Ishikawa (cell line): ENCODE results near the gene PZP.

ENCODE experiments used
- CEBPB ChIP-seq: IDR thresholded peaks from 2 replicates; pipeline ENCODE4 v1.6.1; 2012
- CREB1 ChIP-seq: IDR thresholded peaks from 2 replicates; pipeline ENCODE4 v1.6.1; 2012; ENCODE audit warnings: low read depth
- EP300 ChIP-seq: IDR thresholded peaks from 2 replicates; pipeline ENCODE4 v1.6.1; 2012; ENCODE audit warnings: borderline replicate concordance
- NFIC ChIP-seq: IDR thresholded peaks from 2 replicates; pipeline ENCODE4 v1.6.1; 2012
- RAD21 ChIP-seq: IDR thresholded peaks from 2 replicates; pipeline ENCODE4 v1.6.1; 2012; ENCODE audit warnings: low read depth
- TAF1 ChIP-seq: IDR thresholded peaks from 2 replicates; pipeline ENCODE4 v1.6.1; 2012; ENCODE audit warnings: low read depth, mild to moderate bottlenecking
- TCF12 ChIP-seq: IDR thresholded peaks from 2 replicates; pipeline ENCODE4 v1.6.1; 2012; ENCODE audit warnings: low read depth
- TEAD4 ChIP-seq: IDR thresholded peaks from 2 replicates; pipeline ENCODE4 v1.6.1; 2012
- TF ChIP-seq, protein P1 (sequence below): IDR thresholded peaks from 2 replicates; pipeline ENCODE4 v1.6.1; 2012
- TF ChIP-seq, protein P2 (sequence below): IDR thresholded peaks from 2 replicates; pipeline ENCODE4 v1.6.1; 2012; ENCODE audit warnings: low read depth, mild to moderate bottlenecking

DNA sequence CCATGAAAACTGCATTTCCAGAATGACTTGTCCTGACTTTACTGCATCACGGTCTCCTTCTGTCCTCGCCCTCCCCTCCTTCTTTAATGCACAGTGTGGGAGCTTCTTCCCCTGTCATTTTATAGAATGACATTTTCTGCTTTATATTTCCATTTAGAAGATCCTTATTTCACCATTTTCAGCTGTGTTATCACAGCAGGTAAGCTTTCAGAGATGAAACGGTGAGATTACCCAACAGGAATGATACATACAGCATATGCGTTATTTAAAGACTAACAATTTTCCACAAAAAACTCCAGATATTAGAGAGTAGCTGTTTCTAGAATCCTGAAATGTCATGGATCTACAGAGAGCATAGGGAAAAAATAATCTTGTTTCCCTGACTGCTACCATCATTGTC, 27.3 kb upstream of the PZP start:
- TF ChIP-seq NFIC (no peak), CREB1 (no peak), CEBPB (no peak), EP300 (no peak), RAD21 (no peak), TCF12 (no peak), TEAD4 (no peak), TAF1 (no peak)
- TF ChIP-seq, protein P1, sequence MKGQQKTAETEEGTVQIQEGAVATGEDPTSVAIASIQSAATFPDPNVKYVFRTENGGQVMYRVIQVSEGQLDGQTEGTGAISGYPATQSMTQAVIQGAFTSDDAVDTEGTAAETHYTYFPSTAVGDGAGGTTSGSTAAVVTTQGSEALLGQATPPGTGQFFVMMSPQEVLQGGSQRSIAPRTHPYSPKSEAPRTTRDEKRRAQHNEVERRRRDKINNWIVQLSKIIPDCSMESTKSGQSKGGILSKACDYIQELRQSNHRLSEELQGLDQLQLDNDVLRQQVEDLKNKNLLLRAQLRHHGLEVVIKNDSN: no peak
- TF ChIP-seq, protein P2, sequence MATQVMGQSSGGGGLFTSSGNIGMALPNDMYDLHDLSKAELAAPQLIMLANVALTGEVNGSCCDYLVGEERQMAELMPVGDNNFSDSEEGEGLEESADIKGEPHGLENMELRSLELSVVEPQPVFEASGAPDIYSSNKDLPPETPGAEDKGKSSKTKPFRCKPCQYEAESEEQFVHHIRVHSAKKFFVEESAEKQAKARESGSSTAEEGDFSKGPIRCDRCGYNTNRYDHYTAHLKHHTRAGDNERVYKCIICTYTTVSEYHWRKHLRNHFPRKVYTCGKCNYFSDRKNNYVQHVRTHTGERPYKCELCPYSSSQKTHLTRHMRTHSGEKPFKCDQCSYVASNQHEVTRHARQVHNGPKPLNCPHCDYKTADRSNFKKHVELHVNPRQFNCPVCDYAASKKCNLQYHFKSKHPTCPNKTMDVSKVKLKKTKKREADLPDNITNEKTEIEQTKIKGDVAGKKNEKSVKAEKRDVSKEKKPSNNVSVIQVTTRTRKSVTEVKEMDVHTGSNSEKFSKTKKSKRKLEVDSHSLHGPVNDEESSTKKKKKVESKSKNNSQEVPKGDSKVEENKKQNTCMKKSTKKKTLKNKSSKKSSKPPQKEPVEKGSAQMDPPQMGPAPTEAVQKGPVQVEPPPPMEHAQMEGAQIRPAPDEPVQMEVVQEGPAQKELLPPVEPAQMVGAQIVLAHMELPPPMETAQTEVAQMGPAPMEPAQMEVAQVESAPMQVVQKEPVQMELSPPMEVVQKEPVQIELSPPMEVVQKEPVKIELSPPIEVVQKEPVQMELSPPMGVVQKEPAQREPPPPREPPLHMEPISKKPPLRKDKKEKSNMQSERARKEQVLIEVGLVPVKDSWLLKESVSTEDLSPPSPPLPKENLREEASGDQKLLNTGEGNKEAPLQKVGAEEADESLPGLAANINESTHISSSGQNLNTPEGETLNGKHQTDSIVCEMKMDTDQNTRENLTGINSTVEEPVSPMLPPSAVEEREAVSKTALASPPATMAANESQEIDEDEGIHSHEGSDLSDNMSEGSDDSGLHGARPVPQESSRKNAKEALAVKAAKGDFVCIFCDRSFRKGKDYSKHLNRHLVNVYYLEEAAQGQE: no peak
